C4-2B (cell line): Measurements from ENCODE around the gene GNAS-AS1.

Experiments used
- ZFX ChIP-seq: fragments of 450-650 bp; IDR thresholded peaks from 2 replicates; pipeline ENCODE4 v1.6.1; 2017
- TF ChIP-seq, protein P1 (sequence below): fragments of 450-650 bp; conservative IDR thresholded peaks from 2 replicates; pipeline ENCODE4 v1.5.1; 2017; ENCODE audit warnings: mild to moderate bottlenecking

- TF ChIP-seq ZFX: no peak
- TF ChIP-seq, protein P1, sequence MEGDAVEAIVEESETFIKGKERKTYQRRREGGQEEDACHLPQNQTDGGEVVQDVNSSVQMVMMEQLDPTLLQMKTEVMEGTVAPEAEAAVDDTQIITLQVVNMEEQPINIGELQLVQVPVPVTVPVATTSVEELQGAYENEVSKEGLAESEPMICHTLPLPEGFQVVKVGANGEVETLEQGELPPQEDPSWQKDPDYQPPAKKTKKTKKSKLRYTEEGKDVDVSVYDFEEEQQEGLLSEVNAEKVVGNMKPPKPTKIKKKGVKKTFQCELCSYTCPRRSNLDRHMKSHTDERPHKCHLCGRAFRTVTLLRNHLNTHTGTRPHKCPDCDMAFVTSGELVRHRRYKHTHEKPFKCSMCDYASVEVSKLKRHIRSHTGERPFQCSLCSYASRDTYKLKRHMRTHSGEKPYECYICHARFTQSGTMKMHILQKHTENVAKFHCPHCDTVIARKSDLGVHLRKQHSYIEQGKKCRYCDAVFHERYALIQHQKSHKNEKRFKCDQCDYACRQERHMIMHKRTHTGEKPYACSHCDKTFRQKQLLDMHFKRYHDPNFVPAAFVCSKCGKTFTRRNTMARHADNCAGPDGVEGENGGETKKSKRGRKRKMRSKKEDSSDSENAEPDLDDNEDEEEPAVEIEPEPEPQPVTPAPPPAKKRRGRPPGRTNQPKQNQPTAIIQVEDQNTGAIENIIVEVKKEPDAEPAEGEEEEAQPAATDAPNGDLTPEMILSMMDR: no peak
These were observed 42.2 kb upstream of the GNAS-AS1 start for GRCh38 chr20:58892932-58893224.
